NAMALWA (cell line): Measurements from ENCODE around the gene CBX5.
"Not testable (repeated sequence)": the region's sequence is repeated elsewhere in the genome, so short reads cannot be mapped to it uniquely, and the experiment has no call there.

Source experiments
- DNase-seq: peaks from one replicate; pipeline ENCODE4 v3.0.0-alpha.2; 2015; ENCODE audit warnings: low spot score

The CBX5 gene

GRCh38 chr12:54265364-54265812 is 14.5 kb downstream of the CBX5 start:
- no peak for DNase-seq

GRCh38 chr12:54262403-54262925 is 17.5 kb downstream of the CBX5 start:
- no peak for DNase-seq

- DNase-seq: no peak
Observed at GRCh38 chr12:54261815-54262402, 18.0 kb downstream of the CBX5 start.

DNA sequence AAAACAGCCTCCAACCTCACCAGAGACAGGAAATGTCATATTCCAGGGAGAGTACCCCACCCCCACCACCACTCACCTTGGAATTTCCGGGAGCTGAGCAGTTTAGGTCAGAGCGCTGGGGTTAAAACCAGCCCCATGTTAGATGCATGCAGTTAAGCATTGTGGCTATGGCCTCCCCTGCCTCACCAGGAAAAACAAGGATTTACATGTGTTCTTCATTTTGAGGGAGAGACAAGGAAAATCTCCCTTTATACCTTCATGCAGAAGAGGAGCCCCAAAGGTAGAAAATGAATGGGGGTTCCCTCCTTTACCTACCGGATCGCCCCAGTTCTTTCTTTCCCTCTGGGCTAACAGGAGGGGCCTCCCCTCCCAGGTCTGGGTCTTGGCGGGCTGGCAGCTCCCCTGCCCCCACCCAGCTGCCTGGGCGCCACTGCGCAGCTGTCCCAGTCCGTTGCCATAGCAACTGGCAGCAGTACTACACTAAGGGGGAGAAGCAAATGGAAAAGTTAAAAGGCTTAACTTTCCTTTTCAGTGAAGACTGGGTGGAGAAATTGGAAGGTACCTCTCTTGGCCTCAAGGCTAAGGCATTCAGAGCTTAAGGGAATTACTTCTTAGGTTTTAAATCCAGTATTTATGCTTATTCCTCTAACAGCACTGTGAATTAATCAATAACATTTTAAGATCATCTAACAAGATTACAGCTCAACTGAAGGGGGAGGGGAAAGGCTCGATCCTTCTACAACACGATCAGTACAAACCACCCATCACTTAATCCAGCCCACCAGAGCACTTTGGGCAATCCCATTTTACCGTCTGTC is 20.5 kb downstream of the CBX5 start:
- peak; percentile 81 for DNase-seq

- no peak for DNase-seq
Observed at GRCh38 chr12:54258201-54258681, 21.7 kb downstream of the CBX5 start.

- no peak for DNase-seq
Observed at GRCh38 chr12:54257332-54257731, 22.6 kb downstream of the CBX5 start.

- no peak for DNase-seq
Observed at GRCh38 chr12:54253240-54253639, 26.7 kb downstream of the CBX5 start.

DNA sequence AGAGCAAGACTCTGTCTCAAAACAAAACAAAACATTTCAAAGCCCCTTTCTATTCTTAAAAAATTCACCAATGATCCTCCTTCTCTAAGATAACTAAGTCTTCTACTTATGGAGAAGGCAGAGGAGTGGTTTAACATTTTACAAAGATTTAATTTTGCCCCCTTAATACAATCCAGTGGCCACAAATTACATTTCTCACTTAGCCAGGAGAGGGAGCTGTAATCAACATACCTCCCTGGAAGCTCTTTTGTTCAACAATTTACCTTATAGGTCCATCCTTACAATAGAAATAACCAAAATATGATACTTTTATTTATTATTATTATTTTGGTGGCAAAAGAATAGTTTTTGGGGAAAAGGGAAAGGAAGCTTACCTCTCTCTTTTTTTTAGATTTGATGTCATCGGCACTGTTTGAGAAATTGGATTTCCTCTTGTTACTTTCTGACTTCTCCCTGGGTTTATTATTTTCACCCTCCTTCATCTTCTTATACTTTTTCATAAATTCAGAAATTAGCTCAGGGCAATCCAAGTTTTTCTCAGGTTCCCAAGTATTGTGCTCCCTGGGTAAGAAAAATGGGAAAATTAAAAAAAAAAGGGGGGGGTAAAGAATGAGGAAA is 28.1 kb downstream of the CBX5 start:
- peak; percentile 76 for DNase-seq

DNA sequence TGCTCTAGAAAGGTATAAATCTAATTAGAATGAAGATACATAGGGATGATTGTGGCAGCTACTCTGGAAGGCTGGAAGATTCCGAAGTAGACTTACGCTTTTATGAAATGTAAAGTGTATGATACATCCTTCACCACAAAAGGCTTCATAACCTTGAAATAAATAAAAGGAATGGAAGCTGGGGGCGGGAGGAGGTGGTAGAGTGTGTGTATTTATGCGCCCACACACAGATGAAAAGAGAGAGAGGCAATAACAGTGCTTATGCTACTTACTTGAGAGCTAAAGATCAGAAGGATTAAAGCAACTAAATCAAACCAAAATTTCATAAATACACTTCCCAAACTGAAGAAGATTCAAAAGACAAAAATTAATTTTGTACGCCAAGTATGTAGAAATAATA is 30.4 kb downstream of the CBX5 start:
- DNase-seq: no peak

DNA sequence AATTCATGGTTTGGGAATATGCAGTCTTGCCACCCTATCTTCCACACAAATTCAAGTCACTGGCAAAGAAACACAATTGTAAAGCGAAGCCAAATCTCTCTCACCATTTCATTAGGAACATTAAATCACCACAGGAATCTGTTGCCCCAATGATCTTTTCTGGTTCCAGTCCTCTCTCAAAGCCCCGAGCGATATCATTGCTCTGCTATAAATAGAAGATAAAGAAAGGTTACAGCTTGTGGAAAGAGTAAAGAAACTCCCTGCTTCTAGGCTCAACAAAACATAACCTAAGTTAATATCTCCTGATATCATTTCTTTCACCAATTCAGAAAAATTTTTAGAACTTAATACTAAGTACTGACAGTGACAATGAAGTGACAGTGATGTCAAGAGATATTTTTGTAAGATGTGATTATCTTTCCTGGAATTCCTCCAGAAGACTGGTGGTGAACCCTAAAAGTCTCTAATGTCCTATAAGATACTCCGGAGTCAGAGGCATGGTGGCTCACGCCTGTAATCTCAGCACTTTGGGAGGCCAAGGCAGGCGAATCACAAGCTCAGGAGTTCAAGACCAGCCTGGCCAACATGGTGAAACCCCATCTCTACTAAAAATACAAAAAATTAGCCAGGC is 33.8 kb downstream of the CBX5 start:
- no peak for DNase-seq

DNA sequence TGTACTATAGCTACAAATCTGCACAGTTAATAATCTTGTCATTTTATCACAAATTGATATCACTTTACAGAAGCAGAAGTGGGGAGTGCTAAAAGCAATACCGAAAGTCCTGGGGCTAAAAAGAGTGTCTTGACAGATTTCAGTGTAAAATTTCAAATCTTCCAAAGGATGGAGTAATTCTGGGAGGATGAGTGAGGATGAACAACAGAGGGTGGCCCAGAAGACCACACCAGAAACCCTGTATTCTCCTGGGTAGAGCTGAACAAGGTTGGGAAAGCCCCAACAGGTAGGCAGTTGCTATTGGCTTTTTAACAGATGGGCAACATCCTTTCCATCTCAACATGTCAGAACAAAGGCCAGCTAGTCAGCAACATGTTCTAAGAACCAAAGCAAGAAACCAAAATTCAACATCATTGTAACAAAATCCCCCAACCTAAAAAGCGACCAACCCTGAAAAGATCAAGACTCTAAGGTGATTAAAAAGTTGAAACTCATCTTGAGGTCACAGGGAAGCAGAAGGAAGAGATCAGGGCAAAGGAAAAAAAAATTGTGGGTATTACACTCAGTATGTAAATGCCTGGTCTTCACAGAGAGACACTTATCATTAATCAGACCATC is 38.8 kb downstream of the CBX5 start:
- no peak for DNase-seq

DNA sequence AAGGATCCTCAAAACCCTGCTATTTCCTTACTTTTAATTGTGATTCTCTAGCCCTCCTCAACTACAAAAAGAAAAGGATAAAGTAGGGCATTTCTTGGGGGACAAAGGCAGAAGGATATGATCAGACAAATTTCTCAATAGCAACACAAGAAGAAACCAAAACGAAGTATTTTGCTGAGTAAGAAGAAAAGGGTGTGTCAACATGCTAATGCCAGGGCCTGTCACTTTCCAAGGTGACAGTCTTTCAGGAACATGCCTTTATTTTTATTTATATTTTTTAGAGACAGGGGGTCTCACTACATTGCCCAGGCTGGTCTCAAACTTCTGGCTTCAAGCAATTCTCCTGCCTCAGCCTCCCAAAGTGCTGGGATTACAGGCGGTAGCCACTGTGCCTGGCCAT is 39.8 kb downstream of the CBX5 start:
- DNase-seq: no peak

- DNase-seq: no peak
Observed at GRCh38 chr12:54239620-54240019, 40.3 kb downstream of the CBX5 start.

DNA sequence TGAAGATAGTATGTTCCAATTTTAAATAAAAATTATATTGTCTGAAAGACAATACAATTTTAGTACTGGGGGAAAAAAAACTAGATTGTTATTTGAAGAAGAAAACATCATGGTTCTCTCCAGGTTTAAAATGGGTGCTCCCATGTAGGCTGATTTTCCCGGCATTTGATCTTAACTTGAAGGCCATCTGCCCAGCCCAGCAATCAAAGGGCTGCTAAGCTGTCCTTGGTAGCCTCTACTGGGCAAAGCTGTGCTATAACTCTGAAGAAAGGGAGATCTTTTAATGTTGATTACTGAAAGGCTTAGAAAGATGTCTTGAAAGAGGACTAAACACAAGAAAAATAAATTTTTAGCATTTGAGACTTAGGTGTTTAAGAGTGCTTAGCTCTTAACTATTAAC is 41.4 kb downstream of the CBX5 start:
- DNase-seq: no peak

DNA sequence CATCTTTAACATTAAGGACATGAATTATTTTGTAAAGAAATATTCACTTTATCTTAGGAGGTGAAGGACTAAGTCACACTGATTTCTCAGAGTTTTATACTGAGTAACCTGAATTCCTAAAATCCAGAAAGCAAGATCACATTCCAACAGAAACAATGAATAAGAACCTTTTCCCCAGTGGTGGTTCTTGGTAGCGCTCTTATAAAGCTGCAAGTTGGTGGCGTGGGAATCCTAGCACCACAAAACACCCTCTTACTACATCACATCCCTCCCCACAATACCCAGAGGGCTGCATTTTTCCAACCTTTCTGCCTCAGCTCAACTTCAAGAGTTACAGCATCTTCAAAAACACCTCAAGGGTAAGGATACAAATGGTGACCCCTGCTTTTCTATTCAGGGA is 47.1 kb downstream of the CBX5 start:
- no peak for DNase-seq

DNA sequence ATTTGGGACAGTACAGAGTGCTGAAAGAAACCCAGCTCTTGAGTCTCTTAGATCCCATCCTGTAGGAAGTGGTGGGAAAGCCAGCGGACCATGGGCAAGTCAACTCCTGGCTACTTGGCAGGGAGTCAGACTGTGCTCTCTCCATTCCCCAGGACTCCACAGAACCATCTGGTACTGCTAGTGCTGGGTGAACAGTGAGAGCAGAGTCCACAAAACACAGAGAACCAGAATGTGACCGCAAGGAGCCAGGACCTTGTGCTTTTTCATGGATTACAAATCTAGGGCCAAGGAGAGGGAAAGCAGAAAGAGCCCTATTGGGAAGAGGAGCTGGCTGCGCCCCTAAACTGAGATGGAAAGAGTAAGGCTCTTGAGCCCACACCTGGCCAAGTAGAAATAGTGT is 48.7 kb downstream of the CBX5 start:
- not testable (repeated sequence) for DNase-seq

- no peak for DNase-seq
Observed at GRCh38 chr12:54230555-54230954, 49.4 kb downstream of the CBX5 start.

DNA sequence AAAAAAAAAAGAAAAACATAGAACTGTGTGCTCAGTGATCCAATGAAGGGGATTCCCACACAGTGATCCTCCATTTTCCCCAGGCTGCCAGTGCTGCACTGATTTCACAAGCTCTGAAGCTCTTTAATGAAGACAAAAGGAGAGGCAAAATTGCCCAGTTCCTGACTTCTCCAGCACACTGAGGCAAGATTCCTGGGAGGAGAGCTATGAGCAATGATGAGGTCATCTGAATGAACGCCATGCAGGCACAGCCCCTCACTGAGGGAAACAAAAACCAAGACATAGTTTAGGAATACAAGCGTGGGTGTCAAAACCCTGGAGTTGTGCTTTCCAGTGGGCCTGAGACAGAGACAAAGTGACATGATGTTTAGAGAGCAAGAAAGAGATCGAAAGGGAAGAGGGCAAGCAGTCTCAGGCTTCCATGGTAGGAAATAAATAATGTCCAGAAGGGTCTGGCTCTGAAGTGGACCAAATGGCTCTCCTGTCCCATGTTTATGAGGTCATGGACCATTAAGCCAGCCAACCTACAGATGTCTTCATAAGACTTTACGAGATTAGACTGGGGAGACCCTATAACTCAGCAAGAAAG is 50.2 kb downstream of the CBX5 start:
- no peak for DNase-seq

- DNase-seq: no peak
Observed at GRCh38 chr12:54228471-54228870, 51.5 kb downstream of the CBX5 start.

DNA sequence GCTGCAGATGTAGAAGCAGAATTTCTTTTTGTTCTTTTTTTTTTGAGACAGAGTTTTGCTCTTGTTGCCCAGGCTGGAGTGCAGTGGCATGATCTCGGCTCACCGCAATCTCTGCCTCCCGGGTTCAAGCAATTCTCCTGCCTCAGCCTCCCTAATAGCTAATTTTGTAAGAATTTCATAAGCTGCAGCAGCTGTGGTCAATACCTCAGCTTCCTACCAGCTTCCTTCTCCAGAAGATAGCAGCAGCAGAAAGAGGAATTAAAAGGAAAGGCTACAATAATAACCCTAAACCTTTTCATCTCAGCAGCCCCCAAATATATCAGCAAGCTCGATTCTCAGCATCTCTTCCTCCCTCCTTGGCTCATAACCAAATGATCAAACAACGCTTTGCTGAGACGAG is 52.0 kb downstream of the CBX5 start:
- DNase-seq: not testable (repeated sequence)

DNA sequence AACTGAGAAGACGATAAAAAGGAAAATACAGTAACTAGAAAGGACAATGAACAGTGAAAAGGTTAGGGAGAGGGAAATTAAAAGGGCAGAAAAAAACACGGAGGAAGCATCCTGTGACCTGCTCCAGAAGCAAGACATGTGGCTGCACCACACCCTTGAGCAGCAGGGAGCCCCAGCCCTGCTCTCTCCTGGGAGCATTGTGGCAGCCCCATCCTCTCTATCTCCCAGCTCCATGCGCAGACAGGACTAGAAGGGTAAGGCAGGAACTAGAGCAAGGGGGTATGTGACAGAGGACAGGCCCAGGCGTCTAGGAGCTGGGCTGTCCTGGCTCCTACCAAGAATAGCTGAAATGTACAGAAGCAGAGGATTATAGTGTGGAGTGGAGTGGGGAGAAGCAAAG is 52.5 kb downstream of the CBX5 start:
- no peak for DNase-seq

- DNase-seq: no peak
Observed at GRCh38 chr12:54225666-54226065, 54.3 kb downstream of the CBX5 start.
